A549 treated with GW870086 at 1 μM for 4 hours (cell line): Measurements from ENCODE around the gene SDC3. TPM values are rescaled to one million over a fixed set of nuclear protein-coding genes. Genes with fewer than 3 reads are reported as not detected.

Experiments
- total RNA-seq: library from RNA; stranded (reverse); fragments of 200-300 nt; extraction: Qiagen RNA extraction; gene quantifications from 5 replicates; pipeline ENCODE4 v1.2.3, GENCODE V29; 2022; ENCODE audit warnings: low read depth

The SDC3 gene, protein sequence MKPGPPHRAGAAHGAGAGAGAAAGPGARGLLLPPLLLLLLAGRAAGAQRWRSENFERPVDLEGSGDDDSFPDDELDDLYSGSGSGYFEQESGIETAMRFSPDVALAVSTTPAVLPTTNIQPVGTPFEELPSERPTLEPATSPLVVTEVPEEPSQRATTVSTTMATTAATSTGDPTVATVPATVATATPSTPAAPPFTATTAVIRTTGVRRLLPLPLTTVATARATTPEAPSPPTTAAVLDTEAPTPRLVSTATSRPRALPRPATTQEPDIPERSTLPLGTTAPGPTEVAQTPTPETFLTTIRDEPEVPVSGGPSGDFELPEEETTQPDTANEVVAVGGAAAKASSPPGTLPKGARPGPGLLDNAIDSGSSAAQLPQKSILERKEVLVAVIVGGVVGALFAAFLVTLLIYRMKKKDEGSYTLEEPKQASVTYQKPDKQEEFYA
- total RNA-seq, result 7.9 to 9.7 TPM (median 8.3 TPM) in 5 replicates

DNA sequence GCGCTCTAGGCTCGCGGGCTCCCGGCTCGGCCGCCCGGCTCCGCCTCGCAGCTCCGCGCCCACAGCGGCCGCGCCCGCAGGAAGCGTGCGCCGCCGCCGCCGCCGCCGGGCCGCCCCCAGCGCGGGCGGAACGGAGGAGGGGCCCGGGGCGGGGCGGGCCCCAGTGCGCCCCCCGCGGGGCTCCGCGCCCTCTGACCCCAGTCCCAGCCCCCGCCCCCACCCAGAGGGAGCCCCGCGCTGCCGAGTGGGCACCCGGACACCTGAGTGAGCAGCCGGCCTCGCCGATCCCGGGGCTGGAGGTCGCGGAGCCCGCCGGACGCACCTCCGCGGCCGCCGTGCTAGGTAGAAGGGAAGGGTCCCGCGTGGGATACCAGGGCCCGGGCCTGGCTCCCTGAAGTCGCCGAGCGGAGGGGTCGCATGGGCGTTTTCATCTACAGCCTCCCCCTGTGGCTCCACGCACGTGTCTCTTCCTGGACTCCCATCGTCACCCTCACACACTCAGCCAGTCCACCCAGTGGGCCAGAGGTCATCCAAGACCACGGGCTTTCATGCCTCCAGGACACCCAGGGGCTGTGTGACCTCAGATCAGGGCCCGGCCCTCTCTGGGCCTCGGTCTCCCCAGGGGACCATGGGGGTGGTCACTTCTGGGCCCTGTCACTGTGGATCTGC is at the start of gene SDC3:
Gene SDC3 (minus strand): TSS at position 63 of the 669 bp plus-strand sequence. CDS start 172 bp downstream, outside the sequence.

Other genes starting within 250 kb of the SDC3 start
- 0.05 to 0.17 TPM (median 0.14 TPM) in 4 of 5 replicates, not detected in the other for gene MATN1, start 185.2 kb downstream of the SDC3 start, total RNA-seq
- 0.08 to 0.48 TPM (median 0.36 TPM) in 5 replicates for gene LAPTM5, start 151.0 kb downstream of the SDC3 start, total RNA-seq
- gene PUM1, start 157.0 kb upstream of the SDC3 start, total RNA-seq, result 23.4 to 31.4 TPM (median 30.2 TPM) in 5 replicates